Natural killer cell treated with Interleukin-12 subunit alpha and Interleukin-12 subunit beta and Interleukin-15 and Interleukin-18, amount 100 ng/mL, for 72 hours (primary cell): Measurements from ENCODE around the gene MED16. TPM values are rescaled to one million over a fixed set of nuclear protein-coding genes. Genes with fewer than 3 reads are reported as not detected.
"Not testable (repeated sequence)": the region's sequence is repeated elsewhere in the genome, so short reads cannot be mapped to it uniquely, and the experiment has no call there.

ENCODE experiments used
- ATAC-seq, 2 donors: fragments of 150-1000 bp; cut with Tn5 transposase in 1 of 2; sonication (Bioruptor Pico), chemical (Tn5 transposase) in 1 of 2; 2 replicates each; pipeline ENCODE4 v1.10.0; 2021
- DNase-seq: peaks from one replicate; pipeline ENCODE4 v3.0.0; 2022; ENCODE audit warnings: low spot score
- H3K27ac Mint-ChIP-seq, 2 donors: 1 replicate in 1 of 2; 2 replicates in 1 of 2; pipeline ENCODE4 v1.8.0; 2022; ENCODE audit warnings: mixed read lengths in 2 of 2, mild to moderate bottlenecking in 1 of 2, moderate library complexity in 1 of 2
- H3K27me3 Mint-ChIP-seq, 2 donors: 1 replicate in 1 of 2; 2 replicates in 1 of 2; pipeline ENCODE4 v1.8.0; 2022; ENCODE audit warnings: mixed read lengths in 2 of 2
- H3K36me3 Mint-ChIP-seq: one replicate; pipeline ENCODE4 v1.8.0; 2022; ENCODE audit warnings: mixed read lengths
- H3K4me1 Mint-ChIP-seq, 2 donors: 1 replicate in 1 of 2; 2 replicates in 1 of 2; pipeline ENCODE4 v1.8.0; 2022; ENCODE audit warnings: low read depth in 2 of 2, mixed read lengths in 2 of 2, mild to moderate bottlenecking in 1 of 2
- H3K4me3 Mint-ChIP-seq: one replicate; pipeline ENCODE4 v1.8.0; 2022; ENCODE audit warnings: mixed read lengths
- H3K9me3 Mint-ChIP-seq: 2 replicates; pipeline ENCODE4 v1.8.0; 2022; ENCODE audit warnings: mixed read lengths
- total RNA-seq, 2 donors: library from RNA; stranded (reverse); gene quantifications; one replicate each; pipeline ENCODE4 v1.2.3, GENCODE V29; 2022

Gene MED16
- total RNA-seq, 2 donors from 2014 or later = 46.4 to 79.6 TPM

- no peaks in the 10 kb centered on the region for H3K9me3 Mint-ChIP-seq
- H3K36me3 Mint-ChIP-seq = no peaks in the 10 kb centered on the region
- peaks cover 13 to 15% of the 10 kb centered on the region in 2 donors for H3K27me3 Mint-ChIP-seq
- DNase-seq (no peak), ATAC-seq (no peak)
- H3K4me3 Mint-ChIP-seq = no peak overlapping the region
- peaks cover 0 to 6% of the 10 kb centered on the region in 2 donors for H3K4me1 Mint-ChIP-seq
- no peak overlapping the region for H3K27ac Mint-ChIP-seq
Observed at GRCh38 chr19:848386-848921, 44.5 kb downstream of the MED16 start.

- Mint-ChIP-seq H3K9me3 (no peaks in the 10 kb centered on the region), H3K4me3 (no peak overlapping the region), H3K27me3 (peaks cover 18 to 24% of the 10 kb centered on the region in 2 donors), H3K36me3 (peaks cover 6% of the 10 kb centered on the region), H3K4me1 (peaks cover 0 to 11% of the 10 kb centered on the region in 2 donors), H3K27ac (peak overlapping the region in 1 of 2 donors; percentile 33)
- DNase-seq (no peak), ATAC-seq (no peak)
Observed at GRCh38 chr19:845707-846521, 47.1 kb downstream of the MED16 start.

- H3K9me3 Mint-ChIP-seq = no peaks in the 10 kb centered on the region
- peaks cover 6% of the 10 kb centered on the region for H3K36me3 Mint-ChIP-seq
- DNase-seq (no peak), ATAC-seq (no peak)
- H3K27me3 Mint-ChIP-seq = peaks cover 18 to 24% of the 10 kb centered on the region in 2 donors
- H3K4me1 Mint-ChIP-seq = peaks cover 0 to 11% of the 10 kb centered on the region in 2 donors
- H3K27ac Mint-ChIP-seq = no peak overlapping the region
- no peak overlapping the region for H3K4me3 Mint-ChIP-seq
Observed at GRCh38 chr19:844546-844971, 48.4 kb downstream of the MED16 start.

GRCh38 chr19:843836-844545, 49.0 kb downstream of the MED16 start:
- H3K27ac Mint-ChIP-seq = no peak overlapping the region
- no peaks in the 10 kb centered on the region for H3K9me3 Mint-ChIP-seq
- peaks cover 0 to 11% of the 10 kb centered on the region in 2 donors for H3K4me1 Mint-ChIP-seq
- no peak for ATAC-seq
- H3K4me3 Mint-ChIP-seq = no peak overlapping the region
- peaks cover 6% of the 10 kb centered on the region for H3K36me3 Mint-ChIP-seq
- no peak for DNase-seq
- peaks cover 18 to 24% of the 10 kb centered on the region in 2 donors for H3K27me3 Mint-ChIP-seq

GRCh38 chr19:843180-843835, 49.7 kb downstream of the MED16 start:
- peaks cover 0 to 11% of the 10 kb centered on the region in 2 donors for H3K4me1 Mint-ChIP-seq
- H3K27me3 Mint-ChIP-seq = peaks cover 18 to 24% of the 10 kb centered on the region in 2 donors
- H3K27ac Mint-ChIP-seq = no peak overlapping the region
- no peaks in the 10 kb centered on the region for H3K9me3 Mint-ChIP-seq
- peaks cover 6% of the 10 kb centered on the region for H3K36me3 Mint-ChIP-seq
- ATAC-seq (peak in 1 of 2 donors; percentile 36), DNase-seq (no peak)
- no peak overlapping the region for H3K4me3 Mint-ChIP-seq

GRCh38 chr19:842802-843179, 50.2 kb downstream of the MED16 start:
- not testable (repeated sequence) for H3K9me3 Mint-ChIP-seq, H3K4me3 Mint-ChIP-seq
- peaks cover 18 to 24% of the 10 kb centered on the region in 2 donors for H3K27me3 Mint-ChIP-seq

GRCh38 chr19:840519-841206, 52.3 kb downstream of the MED16 start, which contains the start of gene PRTN3:
Gene PRTN3 (plus strand): TSS chr19:840999. CDS start chr19:841009, 10 bp downstream.
- Mint-ChIP-seq H3K4me1 (peaks cover 0 to 7% of the 10 kb centered on the region in 2 donors), H3K27ac (peak within 1 kb of the TSS in 1 of 2 donors; percentile 42), H3K27me3 (peaks cover 15 to 21% of the 10 kb centered on the region in 2 donors), H3K4me3 (peak within 1 kb of the TSS; percentile 47), H3K9me3 (no peaks in the 10 kb centered on the region), H3K36me3 (peaks cover 6% of the 10 kb centered on the region)
- DNase-seq (no peak), ATAC-seq (no peak)

More at GRCh38 chr19:842802-843179, 50.2 kb downstream of the MED16 start:
- H3K27ac Mint-ChIP-seq, DNase-seq, H3K36me3 Mint-ChIP-seq, ATAC-seq: not testable (repeated sequence)
- peaks cover 0 to 11% of the 10 kb centered on the region in 2 donors for H3K4me1 Mint-ChIP-seq

- Mint-ChIP-seq H3K27me3 (peaks cover 7 to 9% of the 10 kb centered on the region in 2 donors), H3K4me1 (no peaks in the 10 kb centered on the region), H3K9me3 (no peaks in the 10 kb centered on the region), H3K27ac (no peak overlapping the region), H3K36me3 (no peaks in the 10 kb centered on the region), H3K4me3 (no peak overlapping the region)
- no peak for DNase-seq
- ATAC-seq = peak; percentile 57 to 61
Observed at GRCh38 chr19:835210-835810, 57.7 kb downstream of the MED16 start.

- Mint-ChIP-seq H3K9me3 (no peaks in the 10 kb centered on the region), H3K27ac (no peak overlapping the region), H3K36me3 (no peaks in the 10 kb centered on the region), H3K27me3 (peaks cover 7 to 9% of the 10 kb centered on the region in 2 donors), H3K4me1 (no peaks in the 10 kb centered on the region), H3K4me3 (no peak overlapping the region)
- DNase-seq (no peak), ATAC-seq (peak in 1 of 2 donors; percentile 40)
Observed at GRCh38 chr19:834216-834615, 58.8 kb downstream of the MED16 start.

GRCh38 chr19:831407-832369, 61.3 kb downstream of the MED16 start:
- DNase-seq (no peak), ATAC-seq (no peak)
- no peaks in the 10 kb centered on the region for H3K4me1 Mint-ChIP-seq
- H3K9me3 Mint-ChIP-seq = no peaks in the 10 kb centered on the region
- peaks cover 7 to 9% of the 10 kb centered on the region in 2 donors for H3K27me3 Mint-ChIP-seq
- H3K27ac Mint-ChIP-seq = no peak overlapping the region
- no peaks in the 10 kb centered on the region for H3K36me3 Mint-ChIP-seq
- H3K4me3 Mint-ChIP-seq = no peak overlapping the region

GRCh38 chr19:829129-829758, 63.7 kb downstream of the MED16 start:
- no peaks in the 10 kb centered on the region for H3K36me3 Mint-ChIP-seq
- H3K4me1 Mint-ChIP-seq = no peaks in the 10 kb centered on the region
- no peak for ATAC-seq
- no peak overlapping the region for H3K27ac Mint-ChIP-seq
- H3K27me3 Mint-ChIP-seq = peaks cover 0 to 3% of the 10 kb centered on the region in 2 donors
- no peak overlapping the region for H3K4me3 Mint-ChIP-seq
- no peaks in the 10 kb centered on the region for H3K9me3 Mint-ChIP-seq
- no peak for DNase-seq
